OCI-LY3 (cell line): ENCODE results near the gene CADPS2.

Source experiments
- H2AFZ ChIP-seq: fragments of 200-600, 300-600 bp; shearing (Covaris generic); 2 replicates; pipeline ENCODE4 v1.6.0; 2014; ENCODE audit warnings: antibody characterized with exemption, low read depth, low read length
- H3K27ac ChIP-seq: fragments of 200-600, 300-600 bp; sonication (generic); 2 replicates; pipeline ENCODE4 v1.5.1; 2014; ENCODE audit warnings: mild to moderate bottlenecking, low read length, moderate library complexity, mixed read lengths
- H3K27me3 ChIP-seq: fragments of 200-600, 300-600 bp; sonication (generic); 2 replicates; pipeline ENCODE4 v1.6.1; 2014; ENCODE audit warnings: low read depth, low read length, mixed read lengths
- H3K36me3 ChIP-seq: fragments of 200-600, 300-600 bp; sonication (generic); replicated peaks from 2 replicates; pipeline ENCODE3; 2014; ENCODE audit warnings: low read depth, low read length, mixed read lengths
- H3K4me1 ChIP-seq: fragments of 300-600, 200-600 bp; sonication (generic); 2 replicates; pipeline ENCODE4 v1.6.1; 2014; ENCODE audit warnings: low read length, mixed read lengths
- H3K4me2 ChIP-seq: fragments of 200-600, 300-600 bp; sonication (generic); 2 replicates; pipeline ENCODE4 v1.6.1; 2014; ENCODE audit warnings: low read length, mixed read lengths
- H3K4me3 ChIP-seq: fragments of 300-600, 200-600 bp; sonication (generic); 2 replicates; pipeline ENCODE4 v1.5.1; 2014; ENCODE audit warnings: antibody characterized with exemption, mild to moderate bottlenecking, low read length, moderate library complexity
- H3K79me2 ChIP-seq: fragments of 300-600, 200-600 bp; shearing (Covaris generic); 2 replicates; pipeline ENCODE4 v1.6.1; 2014; ENCODE audit warnings: mild to moderate bottlenecking, low read length, mixed read lengths
- H3K9ac ChIP-seq: fragments of 300-600, 200-600 bp; shearing (Covaris generic); 2 replicates; pipeline ENCODE4 v1.6.0; 2014; ENCODE audit warnings: mild to moderate bottlenecking, low read length, moderate library complexity
- H3K9me3 ChIP-seq: fragments of 200-600, 300-600 bp; shearing (Covaris generic); 2 replicates; pipeline ENCODE4 v1.6.1; 2014; ENCODE audit warnings: low read length, mixed read lengths; ENCODE audit not compliant: insufficient read depth
- H4K20me1 ChIP-seq: fragments of 200-600, 300-600 bp; sonication (generic); 2 replicates; pipeline ENCODE4 v1.6.1; 2016; ENCODE audit warnings: low read length, mixed read lengths; ENCODE audit not compliant: insufficient read depth
- CTCF ChIP-seq: fragments of 200-600, 300-600 bp; sonication (generic); IDR thresholded peaks from 2 replicates; pipeline ENCODE4 v1.5.1; 2014; ENCODE audit warnings: antibody characterized with exemption, low read length, low read depth
- EZH2phosphoT487 ChIP-seq: fragments of 200-600 bp; shearing (Covaris generic); IDR thresholded peaks from 2 replicates; pipeline ENCODE4 v1.6.1; 2018; ENCODE audit warnings: antibody characterized with exemption, mixed run types, low read depth

CADPS2 gene

GRCh38 chr7:122762071-122762470 is 124.2 kb downstream of the CADPS2 start:
- Histone ChIP-seq H3K4me2 (no peak overlapping the region), H3K4me1 (peaks cover 10% of the 10 kb centered on the region), H3K9ac (no peak overlapping the region), H3K79me2 (no peaks in the 10 kb centered on the region), H2AFZ (no peak overlapping the region), H3K4me3 (no peak overlapping the region), H3K27ac (no peak overlapping the region), H3K27me3 (no peaks in the 10 kb centered on the region), H3K36me3 (no peaks in the 10 kb centered on the region), H3K9me3 (no peaks in the 10 kb centered on the region), H4K20me1 (no peaks in the 10 kb centered on the region)
- TF ChIP-seq CTCF (no peak), EZH2phosphoT487 (no peak)

GRCh38 chr7:122758501-122758900 is 127.8 kb downstream of the CADPS2 start:
- H3K27ac ChIP-seq, result no peak overlapping the region
- no peak overlapping the region for H2AFZ ChIP-seq
- H3K4me3 ChIP-seq, result no peak overlapping the region
- TF ChIP-seq EZH2phosphoT487 (no peak), CTCF (no peak)
- H3K79me2 ChIP-seq, result no peaks in the 10 kb centered on the region
- no peak overlapping the region for H3K4me2 ChIP-seq
- H3K9me3 ChIP-seq, result no peaks in the 10 kb centered on the region
- H3K36me3 ChIP-seq, result no peaks in the 10 kb centered on the region
- H3K4me1 ChIP-seq, result peaks cover 10% of the 10 kb centered on the region
- no peaks in the 10 kb centered on the region for H4K20me1 ChIP-seq
- H3K9ac ChIP-seq, result no peak overlapping the region
- no peaks in the 10 kb centered on the region for H3K27me3 ChIP-seq

GRCh38 chr7:122756860-122757259 is 129.4 kb downstream of the CADPS2 start:
- H3K9me3 ChIP-seq, result no peaks in the 10 kb centered on the region
- no peaks in the 10 kb centered on the region for H3K27me3 ChIP-seq
- no peaks in the 10 kb centered on the region for H3K36me3 ChIP-seq
- no peak overlapping the region for H3K4me3 ChIP-seq
- no peak for TF ChIP-seq CTCF
- no peak overlapping the region for H3K9ac ChIP-seq
- H3K4me1 ChIP-seq, result peaks cover 10% of the 10 kb centered on the region
- H4K20me1 ChIP-seq, result no peaks in the 10 kb centered on the region
- H3K27ac ChIP-seq, result no peak overlapping the region
- H3K79me2 ChIP-seq, result no peaks in the 10 kb centered on the region
- H3K4me2 ChIP-seq, result no peak overlapping the region
- H2AFZ ChIP-seq, result no peak overlapping the region

- Histone ChIP-seq H3K4me2 (no peak overlapping the region), H3K27me3 (no peaks in the 10 kb centered on the region)
- TF ChIP-seq EZH2phosphoT487 (no peak), CTCF (no peak)
These were observed 130.6 kb downstream of the CADPS2 start for GRCh38 chr7:122755696-122756095.

More at GRCh38 chr7:122755696-122756095, 130.6 kb downstream of the CADPS2 start:
- no peaks in the 10 kb centered on the region for H4K20me1 ChIP-seq
- H3K9me3 ChIP-seq, result no peaks in the 10 kb centered on the region
- H3K9ac ChIP-seq, result no peak overlapping the region
- H3K79me2 ChIP-seq, result no peaks in the 10 kb centered on the region
- H3K4me3 ChIP-seq, result no peak overlapping the region
- no peaks in the 10 kb centered on the region for H3K36me3 ChIP-seq
- H3K27ac ChIP-seq, result no peak overlapping the region
- H3K4me1 ChIP-seq, result peaks cover 10% of the 10 kb centered on the region
- no peak overlapping the region for H2AFZ ChIP-seq
